Amniotic stem cell (primary cell): ENCODE measurements around the gene ALKBH6.
"Not testable (repeated sequence)": the region's sequence is repeated elsewhere in the genome, so short reads cannot be mapped to it uniquely, and the experiment has no call there.

Experiments used
- DNase-seq: peaks from one replicate; lab custom pipeline; 2025; lab: John Stamatoyannopoulos, UW

Gene ALKBH6

GRCh38 chr19:36014012-36014924 is at the start of gene ALKBH6:
Gene ALKBH6, minus strand, starts transcription at chr19:36014213. Its CDS starts 816 bp downstream, at chr19:36013397.
- DNase-seq, result peak; percentile 99

GRCh38 chr19:36061367-36061766 is 47.4 kb upstream of the ALKBH6 start:
- no peak for DNase-seq

- DNase-seq, result peak; percentile 28
These were observed 46.4 kb upstream of the ALKBH6 start for GRCh38 chr19:36060430-36060829.

GRCh38 chr19:36059180-36059910 is 45.3 kb upstream of the ALKBH6 start:
- DNase-seq, result no peak

GRCh38 chr19:36058481-36059179 is 44.6 kb upstream of the ALKBH6 start:
- DNase-seq, result no peak

- peak; percentile 89 for DNase-seq
These were observed 41.0 kb upstream of the ALKBH6 start, which contains the start of gene WDR62 for GRCh38 chr19:36054733-36055686. Gene WDR62, plus strand, starts transcription at chr19:36054897. Its CDS starts 75 bp downstream, at chr19:36054972.

GRCh38 chr19:36054119-36054732 is 40.2 kb upstream of the ALKBH6 start, which contains the start of gene THAP8:
Gene THAP8, minus strand, starts transcription at chr19:36054285. Its CDS starts 68 bp downstream, at chr19:36054217.
- DNase-seq, result peak; percentile 97

- DNase-seq, result no peak
These were observed 37.6 kb upstream of the ALKBH6 start for GRCh38 chr19:36051637-36052036.

GRCh38 chr19:36051236-36051635 is 37.2 kb upstream of the ALKBH6 start:
- DNase-seq, result no peak

- DNase-seq, result no peak
These were observed 35.2 kb upstream of the ALKBH6 start for GRCh38 chr19:36049080-36049698.

GRCh38 chr19:36047835-36048234 is 33.8 kb upstream of the ALKBH6 start:
- DNase-seq, result no peak

GRCh38 chr19:36046443-36047050 is 32.5 kb upstream of the ALKBH6 start:
- DNase-seq, result no peak

- no peak for DNase-seq
These were observed 29.9 kb upstream of the ALKBH6 start for GRCh38 chr19:36043952-36044351.

GRCh38 chr19:36041831-36042230 is 27.8 kb upstream of the ALKBH6 start:
- DNase-seq, result no peak

GRCh38 chr19:36041092-36041491 is 27.1 kb upstream of the ALKBH6 start:
- not testable (repeated sequence) for DNase-seq

- DNase-seq, result no peak
These were observed 26.5 kb upstream of the ALKBH6 start for GRCh38 chr19:36040495-36040894.

- no peak for DNase-seq
These were observed 18.5 kb upstream of the ALKBH6 start, which contains the start of gene CLIP3 for GRCh38 chr19:36032251-36033104. Gene CLIP3, minus strand, starts transcription at chr19:36032873. Its CDS starts 516 bp downstream, at chr19:36032357.

GRCh38 chr19:36031308-36031707 is 17.3 kb upstream of the ALKBH6 start:
- no peak for DNase-seq
